ENCODE data around the gene ACADL. TPM values are rescaled to one million over a fixed set of nuclear protein-coding genes. Genes with fewer than 3 reads are reported as not detected.

Gene ACADL
- total and polyA plus RNA-seq, 2 of the 13 experiments (the other 11 are each of a cell fraction or from before 2014, with no cell fraction given), result not detected

GRCh38 chr2:210228586-210228985 is 3.3 kb upstream of the ACADL start:
- Histone ChIP-seq H4K20me1 (ENCODE audit: insufficient read depth, low read length) (no peaks in the 10 kb centered on the region), H3K4me3 (replicated peaks in 1 of 3; ENCODE audit: insufficient read depth in 1 of 3, low read depth in 2 of 3, low read length in 3 of 3) (no peak overlapping the region), H3K4me2 (ENCODE audit: low read depth, low read length) (no peak overlapping the region), H3K36me3 (replicated peaks in 1 of 2; ENCODE audit: control insufficient read depth in 1 of 2, insufficient read depth in 2 of 2, low read length in 2 of 2) (no peaks in the 10 kb centered on the region), H3K27me3 (ENCODE audit: control insufficient read depth in 1 of 2, insufficient read depth in 2 of 2, low read length in 2 of 2) (peaks cover 3 to 27% of the 10 kb centered on the region in 2 experiments; a peak in 4 of 5 replicates), H3K27ac (ENCODE audit: extremely low read length, insufficient read depth, low read length) (no peak overlapping the region), H3K9ac (ENCODE audit: insufficient read depth, low read depth, low read length) (no peak overlapping the region), H2AFZ (ENCODE audit: low read length) (no peak overlapping the region), H3K79me2 (ENCODE audit: insufficient read depth, low read length) (no peaks in the 10 kb centered on the region), H3K4me1 (ENCODE audit: insufficient read depth, low read length) (peaks cover 21% of the 10 kb centered on the region), H3K9me3 (ENCODE audit: low read length) (no peaks in the 10 kb centered on the region)
- BruUV-seq (replicated peaks), result no TSS peak
- intact Hi-C loops (cut with micrococcal nuclease; ENCODE audit: unreplicated experiment), result no loop called here
- in situ Hi-C loops (cut with HindIII; ENCODE audit: extremely low pct_ligation_motif_present, low pct_unique_long_range_greater_than_20kb), result no loop called here
- ATAC-seq (no peak), DNase-seq (ENCODE audit: low spot score) (no peak), FAIRE-seq (no peak)
- ChIA-PET POLR2A (no interaction called here), CTCF (ENCODE audit: low intra/inter-chr PET ratio, low total read pairs) (no interaction called here)
- TF ChIP-seq, protein P1, sequence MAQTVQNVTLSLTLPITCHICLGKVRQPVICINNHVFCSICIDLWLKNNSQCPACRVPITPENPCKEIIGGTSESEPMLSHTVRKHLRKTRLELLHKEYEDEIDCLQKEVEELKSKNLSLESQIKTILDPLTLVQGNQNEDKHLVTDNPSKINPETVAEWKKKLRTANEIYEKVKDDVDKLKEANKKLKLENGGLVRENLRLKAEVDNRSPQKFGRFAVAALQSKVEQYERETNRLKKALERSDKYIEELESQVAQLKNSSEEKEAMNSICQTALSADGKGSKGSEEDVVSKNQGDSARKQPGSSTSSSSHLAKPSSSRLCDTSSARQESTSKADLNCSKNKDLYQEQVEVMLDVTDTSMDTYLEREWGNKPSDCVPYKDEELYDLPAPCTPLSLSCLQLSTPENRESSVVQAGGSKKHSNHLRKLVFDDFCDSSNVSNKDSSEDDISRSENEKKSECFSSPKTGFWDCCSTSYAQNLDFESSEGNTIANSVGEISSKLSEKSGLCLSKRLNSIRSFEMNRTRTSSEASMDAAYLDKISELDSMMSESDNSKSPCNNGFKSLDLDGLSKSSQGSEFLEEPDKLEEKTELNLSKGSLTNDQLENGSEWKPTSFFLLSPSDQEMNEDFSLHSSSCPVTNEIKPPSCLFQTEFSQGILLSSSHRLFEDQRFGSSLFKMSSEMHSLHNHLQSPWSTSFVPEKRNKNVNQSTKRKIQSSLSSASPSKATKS (CRISPR knock-in tag; IDR thresholded peaks at IDR 0.05), result no peak
- TF ChIP-seq ZNF329 (CRISPR knock-in tag; IDR thresholded peaks at IDR 0.05; ENCODE audit: low read depth) (no peak), PAXIP1 (CRISPR knock-in tag; conservative IDR thresholded peaks at IDR 0.05) (no peak), HNRNPH1 (optimal IDR thresholded peaks at IDR 0.05; ENCODE audit: low read depth, low read length) (no peak), FOSL2 (CRISPR knock-in tag; IDR thresholded peaks at IDR 0.05) (no peak), ZSCAN12 (CRISPR knock-in tag; IDR thresholded peaks at IDR 0.05) (no peak)
- TF ChIP-seq, protein P2, sequence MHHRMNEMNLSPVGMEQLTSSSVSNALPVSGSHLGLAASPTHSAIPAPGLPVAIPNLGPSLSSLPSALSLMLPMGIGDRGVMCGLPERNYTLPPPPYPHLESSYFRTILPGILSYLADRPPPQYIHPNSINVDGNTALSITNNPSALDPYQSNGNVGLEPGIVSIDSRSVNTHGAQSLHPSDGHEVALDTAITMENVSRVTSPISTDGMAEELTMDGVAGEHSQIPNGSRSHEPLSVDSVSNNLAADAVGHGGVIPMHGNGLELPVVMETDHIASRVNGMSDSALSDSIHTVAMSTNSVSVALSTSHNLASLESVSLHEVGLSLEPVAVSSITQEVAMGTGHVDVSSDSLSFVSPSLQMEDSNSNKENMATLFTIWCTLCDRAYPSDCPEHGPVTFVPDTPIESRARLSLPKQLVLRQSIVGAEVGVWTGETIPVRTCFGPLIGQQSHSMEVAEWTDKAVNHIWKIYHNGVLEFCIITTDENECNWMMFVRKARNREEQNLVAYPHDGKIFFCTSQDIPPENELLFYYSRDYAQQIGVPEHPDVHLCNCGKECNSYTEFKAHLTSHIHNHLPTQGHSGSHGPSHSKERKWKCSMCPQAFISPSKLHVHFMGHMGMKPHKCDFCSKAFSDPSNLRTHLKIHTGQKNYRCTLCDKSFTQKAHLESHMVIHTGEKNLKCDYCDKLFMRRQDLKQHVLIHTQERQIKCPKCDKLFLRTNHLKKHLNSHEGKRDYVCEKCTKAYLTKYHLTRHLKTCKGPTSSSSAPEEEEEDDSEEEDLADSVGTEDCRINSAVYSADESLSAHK (CRISPR knock-in tag; IDR thresholded peaks at IDR 0.05; ENCODE audit: borderline replicate concordance), result no peak
- 63% methylated on average over 7 of the region's 7 CpGs for WGBS (ENCODE audit: low lambda C conversion rate)

All from HepG2 (cell line).